HG03378 (cell line): ENCODE data around the gene ANTXR2.
"Not testable (repeated sequence)": the region's sequence is repeated elsewhere in the genome, so short reads cannot be mapped to it uniquely, and the experiment has no call there.

Experiments used
- ATAC-seq: cut with Tn5 transposase; IDR thresholded peaks from one replicate; pipeline ENCODE4 v1.9.1; 2021; ENCODE audit warnings: mild to moderate bottlenecking, moderate library complexity; ENCODE audit not compliant: unreplicated experiment

Gene ANTXR2

DNA sequence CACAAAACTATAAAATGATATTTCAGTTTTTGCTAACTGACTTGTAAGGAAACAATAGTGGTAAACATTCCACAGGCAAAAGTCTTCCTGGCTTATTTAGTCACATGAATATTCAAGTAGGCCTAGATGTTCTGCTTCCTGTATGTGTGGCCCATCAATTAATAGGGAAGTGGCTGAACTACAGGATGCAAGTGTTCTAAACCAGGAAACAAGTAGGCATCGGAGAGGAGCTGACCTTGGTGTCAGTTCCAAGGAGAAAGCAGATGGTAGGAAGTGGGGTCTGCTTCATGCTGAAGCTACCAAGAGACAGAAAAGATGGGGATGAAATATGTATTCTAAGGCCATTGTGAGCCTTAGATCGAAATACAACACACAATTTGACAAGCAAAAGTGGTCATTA lies 149.7 kb downstream of the ANTXR2 start:
- no peak for ATAC-seq

DNA sequence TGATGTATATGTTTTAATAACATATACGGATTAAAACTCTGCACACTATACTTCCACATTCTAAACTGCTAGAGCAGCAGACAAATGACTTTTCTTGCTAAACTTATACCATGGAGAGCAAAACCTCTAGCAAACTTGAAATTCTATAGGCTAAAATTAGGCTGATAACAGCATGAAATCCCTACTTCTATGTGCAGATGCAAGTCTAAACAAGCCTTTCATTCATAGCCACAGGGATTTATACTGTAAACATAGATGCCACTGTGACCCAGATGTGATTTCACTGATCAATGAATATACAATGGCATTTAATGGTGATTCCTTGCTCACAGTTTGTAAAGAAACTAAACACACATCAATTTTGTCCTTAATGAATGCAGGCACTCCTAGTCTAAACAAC lies 151.0 kb downstream of the ANTXR2 start:
- ATAC-seq: no peak

DNA sequence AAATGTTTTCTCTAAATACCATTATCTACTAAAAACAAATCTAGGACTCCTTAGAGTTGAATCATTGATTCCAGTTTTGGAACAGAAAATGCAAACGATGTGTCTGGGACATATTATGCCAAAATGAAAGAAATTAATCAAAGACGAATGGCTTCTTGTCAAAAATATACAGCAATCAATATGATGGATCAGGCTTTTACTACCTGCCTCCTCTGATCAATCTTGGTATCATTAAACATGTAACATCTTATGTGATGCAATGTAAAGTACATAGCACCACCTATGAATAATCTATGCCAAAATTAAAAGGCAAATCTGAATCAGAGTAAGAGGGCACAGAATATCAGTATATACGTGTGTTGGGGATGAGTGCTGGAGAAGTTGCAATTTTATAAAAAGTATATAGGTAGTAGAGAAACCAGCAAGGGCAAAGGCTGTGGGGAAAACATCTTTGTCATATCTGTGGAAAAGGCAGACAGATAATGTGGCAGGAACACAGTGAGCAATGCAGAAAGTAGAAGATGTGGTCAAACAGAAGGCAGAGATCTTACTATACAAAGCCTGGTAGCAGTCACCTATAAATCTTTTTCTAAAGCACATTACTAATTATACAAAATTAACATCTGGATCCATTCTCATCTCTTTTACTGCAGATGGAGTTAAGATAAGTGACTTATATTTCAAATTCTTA lies 152.7 kb downstream of the ANTXR2 start:
- no peak for ATAC-seq

DNA sequence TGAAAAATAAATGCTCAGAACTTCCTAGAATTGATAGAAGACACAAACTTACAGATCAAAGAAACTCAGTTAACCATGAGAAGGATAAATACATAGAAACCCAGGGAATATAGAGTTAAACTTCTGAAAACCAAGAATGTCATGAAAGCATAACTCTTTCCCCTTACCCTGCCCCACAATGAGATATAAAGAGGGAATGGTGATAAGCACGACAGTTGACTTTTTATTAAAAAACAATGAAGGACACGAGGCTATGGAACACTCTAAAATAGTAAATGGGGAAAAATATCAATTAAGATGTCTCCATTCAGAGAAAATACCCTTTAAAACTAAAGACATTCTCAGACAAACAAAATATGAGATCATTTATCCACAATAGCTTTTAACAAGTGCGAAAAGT lies 154.7 kb downstream of the ANTXR2 start:
- no peak for ATAC-seq

DNA sequence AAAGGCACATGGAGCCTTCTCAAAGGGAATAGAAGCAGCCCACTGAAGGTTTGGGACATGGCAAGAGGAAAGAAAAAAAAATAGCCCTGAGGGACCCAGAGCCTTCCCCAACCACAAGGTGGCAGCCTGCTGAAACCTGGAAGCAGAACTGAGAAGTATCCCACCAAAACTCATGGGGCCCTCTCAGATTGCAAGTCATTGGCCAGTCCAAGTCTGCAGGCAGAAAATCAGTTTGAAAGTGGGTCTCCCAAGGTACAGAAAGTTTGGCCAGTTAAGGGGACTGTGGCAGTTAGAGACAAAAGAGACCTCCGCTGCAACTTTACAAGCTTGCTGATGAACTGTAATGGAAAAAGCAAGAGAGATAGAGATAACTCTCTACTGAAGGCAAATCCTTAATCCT lies 155.8 kb downstream of the ANTXR2 start:
- peak; percentile 75 for ATAC-seq

DNA sequence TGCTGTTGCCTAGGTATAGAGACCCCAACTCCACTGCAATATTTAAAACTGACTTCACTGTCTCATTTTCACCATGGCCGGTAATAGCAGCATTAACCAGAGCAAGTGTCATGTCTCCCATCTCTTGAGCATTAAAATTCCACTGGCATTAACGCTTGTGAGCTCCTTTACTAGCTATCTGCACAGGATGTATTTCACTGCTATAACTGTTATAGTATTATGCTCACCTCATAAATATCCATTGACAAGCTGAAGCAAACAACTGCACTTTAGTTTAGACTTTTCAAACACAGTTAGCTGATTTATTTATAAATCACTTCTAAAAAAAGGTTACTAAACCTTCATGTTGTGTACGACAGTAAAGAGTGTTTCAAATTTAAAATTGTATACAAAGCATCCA lies 157.8 kb downstream of the ANTXR2 start:
- no peak for ATAC-seq

DNA sequence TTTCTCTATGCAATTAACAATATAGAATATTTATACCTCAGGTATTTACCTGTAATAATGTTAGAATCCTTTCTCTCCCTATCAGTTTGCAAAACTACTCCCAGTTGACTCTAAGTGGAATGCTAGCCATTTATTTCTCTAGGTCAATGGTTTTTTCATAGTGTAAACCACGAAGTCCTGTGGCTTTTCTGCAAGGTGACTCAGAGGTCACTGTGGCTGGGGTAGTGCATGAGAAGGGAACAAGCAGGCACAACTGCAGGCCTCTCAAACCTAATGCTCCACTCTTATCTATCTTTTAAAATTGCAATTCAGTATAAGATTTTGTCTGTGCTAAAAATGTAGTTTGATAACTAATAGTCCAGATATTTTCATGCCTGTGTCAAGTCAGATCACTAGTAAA lies 159.4 kb downstream of the ANTXR2 start:
- ATAC-seq: peak; percentile 52

DNA sequence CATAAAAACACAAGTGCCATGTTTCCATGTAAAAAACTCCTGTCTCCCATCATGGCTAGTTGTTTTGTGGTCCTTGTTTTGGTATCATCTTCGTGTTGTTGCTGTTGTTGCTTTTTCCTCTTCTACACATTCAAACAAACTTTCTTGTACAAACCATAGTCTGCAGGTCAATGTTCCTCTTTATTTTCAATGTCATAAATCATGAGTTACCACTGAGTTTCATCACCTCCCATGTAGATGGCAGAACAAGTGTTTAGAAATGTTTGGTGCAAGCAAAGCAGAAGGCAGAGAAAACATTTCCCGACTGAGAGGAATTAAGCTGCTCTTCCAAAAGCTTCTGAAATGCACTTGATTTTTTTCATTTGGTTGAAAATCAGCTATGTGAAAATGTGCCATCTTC lies 166.0 kb downstream of the ANTXR2 start:
- no peak for ATAC-seq

DNA sequence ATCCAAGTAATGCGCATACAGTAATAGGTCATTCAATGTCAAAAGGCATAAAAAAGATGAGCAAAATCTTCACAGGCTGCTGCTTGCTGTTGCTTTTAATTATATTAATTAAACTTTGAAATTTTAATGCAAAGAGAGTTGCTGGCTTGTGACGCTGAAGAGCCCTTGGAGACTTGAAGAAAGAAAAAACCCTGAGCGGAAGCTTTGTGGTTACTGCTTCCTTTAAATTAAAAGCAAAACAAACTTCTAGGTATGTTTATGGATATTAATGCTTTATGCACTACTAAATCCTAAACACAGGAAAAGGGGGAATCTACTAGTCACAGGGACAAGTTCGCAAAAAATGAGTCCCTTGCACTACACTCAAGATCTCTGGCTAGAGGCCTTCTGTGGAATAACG lies 166.7 kb downstream of the ANTXR2 start:
- ATAC-seq: no peak

DNA sequence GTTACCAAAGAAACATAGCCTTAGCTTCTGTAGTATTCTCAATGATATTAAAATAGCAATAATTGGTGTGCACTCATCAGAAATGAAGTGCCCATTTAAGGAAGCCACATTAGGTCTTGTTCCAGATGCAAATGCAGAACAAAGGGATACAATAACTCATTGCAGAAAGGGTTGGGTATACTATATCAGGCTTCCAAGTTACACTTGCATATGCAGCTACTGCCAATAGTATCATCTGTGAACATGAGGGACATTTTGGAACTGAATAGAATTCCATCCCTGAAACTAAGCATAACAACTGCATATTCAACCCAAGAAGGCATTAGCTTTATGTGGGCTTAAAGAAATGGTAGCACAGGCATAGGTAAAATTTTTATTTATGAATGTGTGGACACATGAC lies 167.8 kb downstream of the ANTXR2 start:
- ATAC-seq: no peak

DNA sequence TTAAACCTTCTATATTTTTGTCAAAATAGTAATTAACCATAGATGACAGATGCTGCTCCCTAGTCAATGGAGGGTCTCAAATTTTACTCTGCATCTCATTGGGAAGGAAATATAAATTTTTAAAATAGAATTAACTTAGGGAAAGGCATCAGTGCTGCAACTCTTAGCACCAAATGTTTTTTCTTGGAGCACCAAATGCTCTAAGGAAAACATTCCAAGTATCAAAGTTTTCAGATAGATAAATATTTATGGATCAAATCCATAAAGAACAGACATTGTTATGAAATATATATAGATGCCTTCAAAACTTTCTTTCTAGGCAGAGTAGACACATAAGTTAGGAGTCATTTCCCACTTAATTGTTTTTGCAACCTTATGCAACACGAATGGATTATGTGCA lies 168.7 kb downstream of the ANTXR2 start:
- ATAC-seq: no peak

DNA sequence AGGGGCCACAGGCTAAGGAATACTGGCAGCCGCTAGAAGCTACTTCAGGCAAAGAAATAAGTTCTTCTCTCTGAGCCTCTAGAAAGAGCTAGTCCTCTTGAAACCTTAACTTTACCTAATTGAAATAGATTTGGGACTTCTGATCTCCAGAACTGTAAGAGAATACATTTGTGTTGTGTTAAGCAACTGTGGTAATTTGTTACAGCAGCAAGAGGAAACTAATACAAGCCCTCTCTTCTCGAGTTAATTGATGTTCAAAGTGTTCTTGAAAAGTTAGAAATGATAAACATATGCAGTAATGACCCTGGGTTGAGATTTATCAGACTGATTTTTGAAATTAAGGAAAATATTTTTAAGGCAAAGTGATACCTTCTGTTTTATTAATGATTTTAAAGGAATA lies 172.8 kb downstream of the ANTXR2 start:
- ATAC-seq: no peak

DNA sequence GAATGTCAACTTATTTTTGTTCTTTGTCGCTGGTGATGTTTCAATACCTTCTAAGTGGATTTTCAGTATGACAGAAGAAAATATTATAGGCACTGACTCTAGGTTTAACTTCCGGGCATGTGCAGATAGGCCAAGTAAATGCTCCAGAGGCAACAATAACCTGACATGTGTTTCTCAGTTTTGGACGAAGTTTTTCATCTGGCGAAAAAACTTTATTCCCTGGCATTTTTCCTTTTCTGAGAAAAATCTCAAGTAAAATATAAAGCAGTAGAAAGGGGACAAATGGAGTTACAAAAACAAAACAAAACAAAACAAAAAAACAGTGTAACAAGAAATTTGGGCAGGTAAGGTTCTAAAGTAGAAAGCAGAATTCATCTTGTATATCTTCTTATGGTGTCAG lies 173.5 kb downstream of the ANTXR2 start:
- no peak for ATAC-seq

DNA sequence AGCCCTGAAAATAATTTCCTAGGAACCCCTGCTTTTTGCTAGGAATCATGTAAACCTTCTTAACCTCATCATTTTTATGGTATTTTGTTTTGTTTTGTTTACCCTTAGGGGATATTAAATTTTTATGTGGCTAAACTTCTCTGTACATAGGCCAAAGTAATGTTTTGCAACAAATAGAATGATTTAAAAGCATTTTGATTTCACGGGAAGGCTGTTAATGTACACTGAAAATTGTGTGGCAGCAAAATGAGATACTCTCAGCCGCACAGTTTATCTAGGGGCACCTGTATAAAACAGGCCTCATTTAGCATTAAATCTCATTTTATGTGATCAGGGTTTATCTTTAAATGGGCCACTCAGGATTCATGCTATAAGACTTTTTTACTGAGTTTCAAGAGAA lies 175.0 kb downstream of the ANTXR2 start:
- ATAC-seq: no peak

DNA sequence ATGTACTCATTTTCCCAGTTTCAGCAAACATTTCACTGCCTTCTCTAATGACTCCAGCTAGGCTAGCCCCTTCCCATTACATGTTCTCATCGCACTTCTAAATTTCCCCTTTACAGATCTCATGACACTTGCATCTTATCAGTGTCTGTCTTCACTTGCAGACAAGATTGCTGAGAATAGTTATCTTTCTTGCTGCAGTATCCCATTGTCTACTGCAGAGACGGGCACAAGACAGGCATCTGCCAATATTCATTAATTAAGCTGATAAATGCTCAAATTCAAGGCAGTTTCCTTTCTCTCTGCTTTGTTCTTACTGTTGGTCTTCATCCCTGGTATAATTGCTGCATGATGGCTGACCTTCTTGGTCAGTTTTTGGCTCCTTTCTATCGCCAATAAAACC lies 175.9 kb downstream of the ANTXR2 start:
- no peak for ATAC-seq

DNA sequence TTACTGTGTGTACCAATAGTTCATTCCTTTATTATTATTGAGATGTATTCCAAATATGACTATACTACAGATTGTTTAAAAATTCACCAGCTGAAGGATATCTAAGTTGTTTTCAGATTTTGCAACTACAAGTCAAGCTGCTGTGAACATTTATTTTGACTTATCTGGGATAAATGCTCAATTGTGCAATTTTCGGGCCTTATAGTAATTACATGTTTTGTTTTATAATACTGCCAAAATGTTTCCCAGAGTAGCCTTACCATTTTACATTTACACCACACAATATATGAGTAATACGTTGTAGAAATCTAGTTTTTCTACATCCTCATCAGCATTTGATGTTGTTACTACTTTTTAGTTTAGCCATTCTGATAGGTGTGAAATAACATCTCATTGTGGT lies 179.6 kb downstream of the ANTXR2 start:
- ATAC-seq: no peak

DNA sequence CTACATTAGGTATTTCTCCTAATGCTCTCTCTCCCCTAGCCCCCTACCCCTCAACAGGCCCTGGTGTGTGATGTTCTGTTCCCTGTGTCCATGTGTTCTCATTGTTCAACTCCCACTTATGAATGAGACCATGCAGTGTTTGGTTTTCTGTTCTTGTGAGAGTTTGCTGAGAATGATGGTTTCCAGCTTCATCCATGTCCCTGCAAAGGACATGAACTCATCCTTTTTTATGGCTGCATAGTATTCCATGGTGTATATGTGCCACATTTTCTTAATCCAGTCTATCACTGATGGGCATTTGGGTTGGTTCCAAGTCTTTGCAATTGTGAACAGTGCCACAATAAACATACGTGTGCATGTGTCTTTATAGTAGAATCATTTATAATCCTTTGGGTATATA lies 184.0 kb downstream of the ANTXR2 start:
- ATAC-seq: not testable (repeated sequence)

DNA sequence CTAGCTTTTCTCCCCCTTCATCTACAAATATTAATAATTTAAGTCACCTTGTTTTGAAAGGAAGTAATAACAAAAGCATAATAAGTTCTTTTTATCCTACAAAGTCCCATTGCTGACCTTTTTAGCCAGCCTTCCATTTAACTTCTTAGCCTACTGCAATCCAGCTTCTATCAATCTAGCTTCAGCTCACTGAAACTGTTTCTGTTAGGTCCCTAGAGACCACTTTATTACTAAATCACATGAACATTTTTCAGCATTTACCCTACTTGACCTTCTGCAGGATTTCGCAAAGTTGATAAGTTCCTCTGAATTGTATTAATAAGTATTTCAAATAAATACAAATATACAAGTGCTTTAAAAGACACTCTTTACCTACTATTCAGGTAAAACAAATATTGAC lies 186.5 kb downstream of the ANTXR2 start:
- ATAC-seq: no peak

DNA sequence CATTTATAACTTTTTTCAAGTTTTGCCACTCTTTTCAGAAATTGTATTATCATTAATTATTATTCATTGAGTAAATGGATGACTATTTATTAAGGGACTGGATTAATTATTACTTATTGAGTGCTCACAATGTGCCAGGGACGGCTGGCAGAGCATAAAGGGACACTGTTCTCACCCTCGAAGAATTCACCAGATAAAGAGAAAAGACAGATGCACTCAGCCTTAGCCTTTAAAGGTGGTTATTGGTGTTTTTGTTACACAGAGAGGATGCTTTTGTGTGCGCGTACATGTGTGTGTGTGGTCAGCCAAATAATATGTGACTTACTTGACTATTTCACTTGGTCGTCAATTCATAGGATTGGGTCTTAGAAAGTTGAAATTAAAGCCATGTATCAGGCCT lies 187.0 kb downstream of the ANTXR2 start:
- no peak for ATAC-seq

DNA sequence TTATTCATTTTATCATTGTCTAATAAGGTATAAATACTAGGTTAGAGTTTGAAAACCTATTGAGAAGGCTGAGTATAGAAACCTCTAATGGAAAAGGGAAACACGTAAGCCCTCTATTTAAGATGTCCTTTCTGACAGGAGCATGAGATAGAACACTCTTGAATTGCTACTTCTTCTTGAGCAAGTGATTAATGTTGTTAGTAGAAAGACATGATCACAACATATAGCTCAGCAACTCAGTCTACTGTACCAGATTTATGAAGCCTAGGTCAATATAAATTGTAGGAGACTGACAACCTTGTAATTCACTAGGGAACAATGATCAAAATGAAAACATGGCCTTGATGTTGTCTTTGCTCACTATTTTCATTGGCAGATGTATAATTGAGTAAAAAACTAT lies 189.7 kb downstream of the ANTXR2 start:
- no peak for ATAC-seq

DNA sequence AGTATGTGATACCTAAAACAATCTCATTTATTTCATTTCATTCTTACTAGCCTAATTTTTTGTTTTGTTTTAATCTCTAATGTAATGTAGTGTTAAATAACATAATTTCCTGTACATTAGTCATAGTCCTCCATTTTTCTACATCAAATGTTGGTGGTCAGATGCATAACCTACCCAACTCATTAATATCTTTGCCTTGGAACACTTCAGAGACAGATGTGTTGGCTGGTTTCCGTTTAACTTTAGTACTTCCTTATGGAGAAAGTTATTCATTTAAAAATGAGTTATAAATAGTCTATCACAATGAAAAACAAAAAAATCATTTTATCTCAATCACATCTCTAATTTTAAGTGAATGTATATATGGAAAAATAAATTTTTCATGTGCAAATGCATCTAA lies 190.2 kb downstream of the ANTXR2 start:
- no peak for ATAC-seq

DNA sequence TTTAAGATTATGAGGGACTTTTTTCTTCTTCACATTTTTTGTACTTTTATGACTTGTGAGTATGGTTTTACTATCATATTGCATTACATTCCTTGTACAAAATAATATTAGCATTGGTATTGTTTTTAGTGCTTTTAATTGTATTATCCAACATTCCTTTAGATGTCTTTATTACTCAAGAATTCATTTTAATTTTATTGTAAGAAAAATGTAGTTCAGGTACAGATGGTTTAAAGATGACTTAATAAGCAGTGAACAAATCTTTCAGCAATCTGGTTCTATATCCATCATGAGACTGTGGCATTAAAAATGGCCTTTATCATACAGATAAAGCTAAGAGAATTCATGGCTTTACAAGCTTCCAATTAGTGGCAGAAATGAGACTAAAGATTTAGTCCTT lies 191.6 kb downstream of the ANTXR2 start:
- ATAC-seq: no peak

DNA sequence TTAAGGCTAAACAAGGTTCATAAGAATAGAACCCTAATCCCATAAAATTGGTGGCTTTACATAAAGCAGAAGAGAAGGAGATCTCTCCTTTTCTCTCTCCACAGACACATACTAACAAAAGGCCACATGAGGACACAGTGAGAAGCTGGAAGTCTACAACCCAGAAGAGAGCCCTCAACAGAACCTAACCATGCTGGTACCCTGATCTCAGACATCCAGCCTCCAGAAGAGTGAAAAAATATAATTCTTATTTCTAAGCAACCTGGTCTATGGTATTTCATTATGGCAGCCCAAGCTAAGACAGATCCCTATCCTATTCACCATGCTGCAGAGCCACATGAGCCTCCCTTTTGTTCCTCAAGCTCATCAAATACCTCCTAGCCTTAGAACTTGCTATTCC lies 195.5 kb downstream of the ANTXR2 start:
- no peak for ATAC-seq
